Measurements from ENCODE around the gene DNAH2.
A peak's percentile ranks its signal among the peaks of the same experiment; 100 is the strongest.

DNAH2 gene

GRCh38 chr17:7716901-7717755 is at the start of gene DNAH2:
Gene DNAH2, plus strand, starts transcription at chr17:7717744. Its CDS starts 1,991 bp downstream, at chr17:7719735.
- peak within 1 kb of the TSS; percentile 68 for H3K4me3 ChIP-seq (ENCODE audit: low read length)
- peak; percentile 41 for TF ChIP-seq CTCF (conservative IDR thresholded peaks at IDR 0.05; ENCODE audit: low read length)
- DNase-seq (ENCODE audit: low read depth): peak; percentile 87

GRCh38 chr17:7668482-7668881 is 49.1 kb upstream of the DNAH2 start:
- no peak for TF ChIP-seq CTCF (conservative IDR thresholded peaks at IDR 0.05; ENCODE audit: low read length)
- no peak for DNase-seq (ENCODE audit: low read depth)
- no peak overlapping the region for H3K4me3 ChIP-seq (ENCODE audit: low read length)

GRCh38 chr17:7673239-7673638 is 44.3 kb upstream of the DNAH2 start:
- H3K4me3 ChIP-seq (ENCODE audit: low read length): no peak overlapping the region
- DNase-seq (ENCODE audit: low read depth): no peak
- TF ChIP-seq CTCF (conservative IDR thresholded peaks at IDR 0.05; ENCODE audit: low read length): peak; percentile 49

- no peak for TF ChIP-seq CTCF (conservative IDR thresholded peaks at IDR 0.05; ENCODE audit: low read length)
- no peak overlapping the region for H3K4me3 ChIP-seq (ENCODE audit: low read length)
- DNase-seq (ENCODE audit: low read depth): no peak
These were observed 42.6 kb upstream of the DNAH2 start for GRCh38 chr17:7674934-7675333.

GRCh38 chr17:7676533-7676932 is 41.0 kb upstream of the DNAH2 start:
- TF ChIP-seq CTCF (conservative IDR thresholded peaks at IDR 0.05; ENCODE audit: low read length): no peak
- no peak for DNase-seq (ENCODE audit: low read depth)
- H3K4me3 ChIP-seq (ENCODE audit: low read length): no peak overlapping the region

- TF ChIP-seq CTCF (conservative IDR thresholded peaks at IDR 0.05; ENCODE audit: low read length): no peak
- no peak overlapping the region for H3K4me3 ChIP-seq (ENCODE audit: low read length)
These were observed 40.0 kb upstream of the DNAH2 start for GRCh38 chr17:7677388-7678067.

More at GRCh38 chr17:7677388-7678067, 40.0 kb upstream of the DNAH2 start:
- DNase-seq (ENCODE audit: low read depth): no peak
